SK-N-SH (cell line): ENCODE results near the gene OS9.

ENCODE experiments used
- CTCF ChIP-seq: fragments of 200-600 bp; sonication (generic); IDR thresholded peaks from 2 replicates; pipeline ENCODE4 v1.6.1; 2017; ENCODE audit warnings: antibody characterized with exemption, mild to moderate bottlenecking, moderate library complexity
- POLR2AphosphoS5 ChIP-seq: IDR thresholded peaks from 2 replicates; pipeline ENCODE4 v1.6.1; 2012; ENCODE audit warnings: low read depth, low read length
- SIN3A ChIP-seq: IDR thresholded peaks from 2 replicates; pipeline ENCODE4 v1.6.1; 2012; ENCODE audit warnings: low read depth, mild to moderate bottlenecking, low read length, moderate library complexity, borderline replicate concordance
- TAF1 ChIP-seq: IDR thresholded peaks from 2 replicates; pipeline ENCODE4 v1.6.1; 2012; ENCODE audit warnings: low read depth, mild to moderate bottlenecking, low read length, moderate library complexity, borderline replicate concordance
- TF ChIP-seq, protein P1 (sequence below): IDR thresholded peaks from 2 replicates; pipeline ENCODE4 v1.6.1; 2012; ENCODE audit warnings: mild to moderate bottlenecking, low read depth, low read length, moderate library complexity
- TF ChIP-seq, protein P2 (sequence below): IDR thresholded peaks from 2 replicates; pipeline ENCODE4 v1.4.0; 2012; ENCODE audit warnings: low read depth, borderline replicate concordance

DNA sequence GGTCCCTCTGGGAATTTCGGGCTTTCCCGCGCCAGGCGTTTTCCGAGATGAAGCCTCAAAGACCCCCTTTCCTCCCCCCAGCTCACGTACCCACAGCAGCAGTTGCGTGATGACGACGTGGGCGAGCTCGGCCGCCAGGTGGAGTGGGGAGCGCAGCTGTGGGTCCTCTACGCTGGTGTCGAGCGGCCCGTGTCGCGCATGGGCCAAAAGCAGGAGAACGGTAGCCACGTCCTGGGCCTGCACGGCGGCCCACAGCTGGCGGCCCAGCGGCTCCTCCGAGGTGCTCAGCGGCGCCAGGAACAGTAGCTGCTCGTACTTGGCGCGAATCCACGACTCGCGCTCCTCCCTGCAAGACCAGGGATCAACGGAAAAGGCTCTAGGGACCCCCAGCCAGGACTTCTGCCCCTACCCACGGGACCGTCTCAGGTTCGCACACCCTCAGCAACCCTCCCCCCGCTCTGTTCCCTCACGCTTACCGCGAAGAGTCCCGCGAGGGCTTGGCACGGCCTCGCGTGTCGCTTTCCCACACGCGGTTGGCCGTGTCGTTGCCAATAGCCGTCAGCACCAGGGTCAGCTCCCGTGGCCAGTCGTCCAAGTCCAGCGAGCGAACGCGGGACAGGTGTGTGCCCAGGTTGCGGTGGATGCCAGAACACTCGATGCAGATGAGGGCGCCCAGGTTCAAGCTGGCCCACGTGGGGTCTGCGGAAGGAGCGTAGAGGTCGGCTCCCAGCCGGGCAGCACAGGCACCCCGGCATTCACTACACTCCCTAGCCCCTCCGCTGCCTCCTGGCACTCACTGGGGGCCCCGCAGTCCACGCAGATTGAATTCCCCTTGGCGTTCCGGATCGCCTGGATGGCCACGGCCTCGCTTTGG lies 33.2 kb downstream of the OS9 start:
- TF ChIP-seq, protein P1, sequence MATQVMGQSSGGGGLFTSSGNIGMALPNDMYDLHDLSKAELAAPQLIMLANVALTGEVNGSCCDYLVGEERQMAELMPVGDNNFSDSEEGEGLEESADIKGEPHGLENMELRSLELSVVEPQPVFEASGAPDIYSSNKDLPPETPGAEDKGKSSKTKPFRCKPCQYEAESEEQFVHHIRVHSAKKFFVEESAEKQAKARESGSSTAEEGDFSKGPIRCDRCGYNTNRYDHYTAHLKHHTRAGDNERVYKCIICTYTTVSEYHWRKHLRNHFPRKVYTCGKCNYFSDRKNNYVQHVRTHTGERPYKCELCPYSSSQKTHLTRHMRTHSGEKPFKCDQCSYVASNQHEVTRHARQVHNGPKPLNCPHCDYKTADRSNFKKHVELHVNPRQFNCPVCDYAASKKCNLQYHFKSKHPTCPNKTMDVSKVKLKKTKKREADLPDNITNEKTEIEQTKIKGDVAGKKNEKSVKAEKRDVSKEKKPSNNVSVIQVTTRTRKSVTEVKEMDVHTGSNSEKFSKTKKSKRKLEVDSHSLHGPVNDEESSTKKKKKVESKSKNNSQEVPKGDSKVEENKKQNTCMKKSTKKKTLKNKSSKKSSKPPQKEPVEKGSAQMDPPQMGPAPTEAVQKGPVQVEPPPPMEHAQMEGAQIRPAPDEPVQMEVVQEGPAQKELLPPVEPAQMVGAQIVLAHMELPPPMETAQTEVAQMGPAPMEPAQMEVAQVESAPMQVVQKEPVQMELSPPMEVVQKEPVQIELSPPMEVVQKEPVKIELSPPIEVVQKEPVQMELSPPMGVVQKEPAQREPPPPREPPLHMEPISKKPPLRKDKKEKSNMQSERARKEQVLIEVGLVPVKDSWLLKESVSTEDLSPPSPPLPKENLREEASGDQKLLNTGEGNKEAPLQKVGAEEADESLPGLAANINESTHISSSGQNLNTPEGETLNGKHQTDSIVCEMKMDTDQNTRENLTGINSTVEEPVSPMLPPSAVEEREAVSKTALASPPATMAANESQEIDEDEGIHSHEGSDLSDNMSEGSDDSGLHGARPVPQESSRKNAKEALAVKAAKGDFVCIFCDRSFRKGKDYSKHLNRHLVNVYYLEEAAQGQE: peak; percentile 86
- no peak for TF ChIP-seq TAF1
- TF ChIP-seq CTCF: 0 out of 2 replicates have a peak, but pooled peaks have one; percentile 18
- TF ChIP-seq, protein P2, sequence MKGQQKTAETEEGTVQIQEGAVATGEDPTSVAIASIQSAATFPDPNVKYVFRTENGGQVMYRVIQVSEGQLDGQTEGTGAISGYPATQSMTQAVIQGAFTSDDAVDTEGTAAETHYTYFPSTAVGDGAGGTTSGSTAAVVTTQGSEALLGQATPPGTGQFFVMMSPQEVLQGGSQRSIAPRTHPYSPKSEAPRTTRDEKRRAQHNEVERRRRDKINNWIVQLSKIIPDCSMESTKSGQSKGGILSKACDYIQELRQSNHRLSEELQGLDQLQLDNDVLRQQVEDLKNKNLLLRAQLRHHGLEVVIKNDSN: no peak
- TF ChIP-seq POLR2AphosphoS5: no peak
- TF ChIP-seq SIN3A: no peak
